Stimulated activated CD8-positive, alpha-beta memory T cell treated with anti-CD3 and anti-CD28 coated beads, Interleukin-4, amount 100 ng/mL, for 4 hours (primary cell): ENCODE measurements around the gene ABL1.

ENCODE experiments used
- DNase-seq, 2 donors: peaks; one replicate each; pipeline ENCODE4 v3.0.0-alpha.2; 2020; ENCODE audit warnings: low read depth in 2 of 2, low spot score in 1 of 2

ABL1 gene

GRCh38 chr9:130929571-130930038, 94.6 kb downstream of the ABL1 start:
- no peak for DNase-seq

- DNase-seq = no peak
Observed at GRCh38 chr9:130930132-130930803, 95.2 kb downstream of the ABL1 start.

DNA sequence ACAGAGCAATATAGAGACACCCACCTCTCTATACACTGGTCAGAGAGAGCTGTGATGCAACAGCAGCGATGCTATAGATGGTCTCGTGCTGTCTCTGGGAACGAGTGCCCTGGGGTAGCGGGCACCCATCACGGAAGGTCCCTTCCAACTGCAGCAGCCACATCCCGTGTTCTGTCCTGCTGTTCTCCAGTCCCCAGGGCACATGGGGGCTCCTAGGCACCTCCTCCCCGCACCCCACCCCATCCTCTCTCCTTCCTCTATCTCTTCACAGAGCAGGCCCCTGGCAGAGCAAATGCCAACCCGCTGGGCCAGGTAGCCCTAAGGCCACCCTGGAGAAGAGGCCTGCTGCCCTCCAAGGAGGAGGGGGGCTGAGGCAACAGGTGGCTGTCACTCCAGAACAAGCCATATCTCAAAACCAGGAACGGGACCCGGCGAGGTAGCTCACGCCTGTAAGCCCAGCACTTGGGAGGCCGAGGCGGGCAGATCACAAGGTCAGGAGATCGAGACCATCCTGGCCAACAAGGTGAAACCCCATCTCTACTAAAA, 95.8 kb downstream of the ABL1 start:
- no peak for DNase-seq

DNA sequence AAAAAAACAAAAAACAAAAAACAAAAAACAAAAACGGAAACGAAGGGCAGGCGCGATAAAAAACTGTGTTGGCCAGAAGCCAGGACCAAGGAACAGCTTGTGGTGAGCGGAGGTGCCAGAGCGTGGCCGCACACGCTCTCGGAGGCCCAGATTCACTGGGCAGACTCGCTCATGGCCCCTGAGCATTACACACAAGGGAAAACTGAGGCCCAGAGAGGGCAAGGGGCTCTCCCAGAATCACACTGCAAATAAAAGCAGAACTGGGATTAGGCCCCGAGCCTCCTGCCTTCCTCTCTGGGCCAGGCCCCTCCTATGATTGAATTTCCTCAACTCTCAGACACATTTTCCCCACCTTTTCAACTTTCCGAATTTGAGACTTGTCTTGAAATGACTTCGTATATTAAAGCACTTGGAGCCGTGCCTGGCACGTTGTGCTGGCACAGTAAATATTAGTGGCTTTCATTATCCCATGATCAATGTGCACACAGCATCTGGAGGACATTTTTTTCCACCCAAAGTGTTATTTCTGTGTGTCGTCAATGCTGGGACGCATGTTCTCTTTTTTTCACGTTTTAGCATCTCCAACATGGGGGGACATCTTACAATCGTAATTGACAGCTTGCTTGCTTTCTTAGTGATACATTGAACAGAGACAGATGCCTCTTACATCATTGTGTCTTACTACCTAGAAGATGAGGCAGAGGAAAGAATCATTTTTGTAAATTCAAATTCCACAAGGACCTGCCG, 96.6 kb downstream of the ABL1 start:
- no peak for DNase-seq

- DNase-seq = no peak
Observed at GRCh38 chr9:130932255-130933079, 97.4 kb downstream of the ABL1 start.

DNA sequence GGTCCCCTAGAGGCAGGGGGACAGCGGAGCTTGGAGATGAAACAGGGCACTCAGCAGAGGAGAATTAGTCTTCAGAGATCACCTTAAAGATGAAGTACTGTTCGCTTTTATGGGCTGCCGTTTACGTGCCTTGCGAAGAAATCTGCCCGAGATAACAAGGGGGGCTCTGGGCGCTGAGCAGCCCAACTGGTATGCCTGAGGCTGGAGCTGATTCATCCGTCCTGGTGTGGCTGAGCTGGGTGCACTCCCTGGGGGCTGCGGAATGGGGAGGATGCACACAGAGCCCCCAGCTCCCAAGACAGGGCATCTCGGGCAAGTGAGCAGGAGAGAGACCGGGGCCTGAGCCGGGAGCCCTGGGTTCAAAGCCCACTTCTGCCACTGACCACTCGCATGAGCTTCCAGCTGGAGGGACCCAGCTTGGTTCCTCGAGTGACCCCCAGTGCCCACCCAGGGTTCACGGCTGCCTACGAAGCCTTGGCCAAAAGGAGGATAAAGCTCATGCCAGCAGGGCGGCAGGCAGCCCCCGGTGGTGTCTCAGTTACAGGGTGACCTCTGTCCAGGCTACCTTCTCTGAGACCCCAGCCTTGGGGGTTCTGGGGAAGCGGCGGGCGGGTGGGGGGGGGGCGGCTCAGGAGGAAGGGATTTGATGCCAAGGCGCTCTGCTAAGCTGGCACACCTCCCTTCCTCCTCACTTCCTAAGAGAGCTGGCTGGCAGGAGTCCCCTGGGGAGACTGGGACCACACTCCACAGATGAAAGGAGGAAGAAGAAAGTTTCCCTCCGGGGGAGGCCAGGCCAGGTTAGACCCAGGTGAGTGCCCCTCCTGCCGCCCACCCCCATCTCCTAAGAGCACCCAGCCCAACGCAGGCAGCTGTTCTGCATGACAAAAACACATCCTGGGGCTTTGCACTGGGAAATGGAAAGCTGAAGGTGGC, 98.3 kb downstream of the ABL1 start:
- DNase-seq = no peak

DNA sequence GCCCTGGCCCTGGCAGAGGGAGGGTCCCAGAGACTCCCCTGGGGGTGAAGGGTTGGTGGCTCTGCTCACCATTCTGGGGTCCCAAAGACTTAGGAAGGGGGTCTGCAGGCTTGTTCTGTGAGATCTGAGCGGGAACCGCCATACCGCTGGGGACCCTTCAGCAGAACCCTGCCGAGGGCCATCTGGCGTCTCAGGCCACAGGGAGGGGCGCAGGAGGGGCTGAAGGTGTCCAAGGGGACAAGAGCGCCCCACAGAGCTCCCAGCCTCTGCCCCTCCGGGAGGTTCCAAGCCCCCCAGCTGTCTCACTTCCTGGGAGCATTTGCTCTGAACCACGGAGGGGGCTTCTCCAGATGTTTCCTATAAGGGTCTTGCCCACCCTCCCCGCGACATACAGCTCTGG, 99.2 kb downstream of the ABL1 start:
- no peak for DNase-seq

DNA sequence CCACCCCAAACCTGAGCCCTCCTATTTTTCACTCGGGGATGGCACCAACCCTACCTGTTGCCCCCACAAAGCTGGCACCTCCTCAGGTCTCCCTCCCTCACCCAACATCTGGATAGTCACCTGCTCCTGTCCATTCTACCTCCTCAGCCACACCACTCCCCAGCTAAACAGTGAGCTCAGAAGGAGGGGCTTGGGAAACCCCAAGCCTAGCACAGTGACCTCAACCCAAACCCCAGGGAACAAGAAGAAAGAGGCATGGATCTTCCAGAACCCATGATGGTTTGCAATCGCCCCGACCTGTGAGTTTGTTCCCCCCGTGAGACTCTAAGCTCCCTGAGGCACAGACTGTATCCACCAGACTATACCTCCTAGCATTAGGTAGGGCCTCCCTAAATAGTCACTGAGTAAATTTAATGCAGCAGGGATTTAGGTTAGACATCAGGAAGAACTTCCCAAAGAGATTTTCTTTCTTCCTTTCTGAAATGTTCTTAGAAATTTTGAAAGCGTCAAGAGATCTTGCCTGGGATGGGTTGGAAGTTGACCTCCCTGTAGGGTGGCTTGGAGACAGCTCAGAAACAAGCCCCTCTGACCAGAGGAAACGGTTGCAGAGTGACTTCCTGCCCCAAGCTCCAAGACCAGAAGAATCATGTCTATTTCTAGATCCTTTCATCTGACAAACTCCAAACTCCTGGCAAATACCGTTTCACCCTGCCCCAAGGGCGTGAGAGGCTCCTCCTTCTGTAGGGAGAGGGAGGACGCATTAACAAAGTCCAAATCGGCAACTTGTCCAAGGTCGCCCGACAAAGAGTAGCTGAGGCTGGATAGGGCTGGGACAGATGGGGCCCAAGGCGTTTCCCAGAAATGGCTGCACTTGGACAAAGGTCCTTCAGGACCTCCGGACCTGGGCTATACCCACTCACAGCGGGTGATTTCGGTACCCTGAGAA, 99.9 kb downstream of the ABL1 start:
- no peak for DNase-seq

- no peak for DNase-seq
Observed at GRCh38 chr9:130935648-130936271, 100.7 kb downstream of the ABL1 start.

DNA sequence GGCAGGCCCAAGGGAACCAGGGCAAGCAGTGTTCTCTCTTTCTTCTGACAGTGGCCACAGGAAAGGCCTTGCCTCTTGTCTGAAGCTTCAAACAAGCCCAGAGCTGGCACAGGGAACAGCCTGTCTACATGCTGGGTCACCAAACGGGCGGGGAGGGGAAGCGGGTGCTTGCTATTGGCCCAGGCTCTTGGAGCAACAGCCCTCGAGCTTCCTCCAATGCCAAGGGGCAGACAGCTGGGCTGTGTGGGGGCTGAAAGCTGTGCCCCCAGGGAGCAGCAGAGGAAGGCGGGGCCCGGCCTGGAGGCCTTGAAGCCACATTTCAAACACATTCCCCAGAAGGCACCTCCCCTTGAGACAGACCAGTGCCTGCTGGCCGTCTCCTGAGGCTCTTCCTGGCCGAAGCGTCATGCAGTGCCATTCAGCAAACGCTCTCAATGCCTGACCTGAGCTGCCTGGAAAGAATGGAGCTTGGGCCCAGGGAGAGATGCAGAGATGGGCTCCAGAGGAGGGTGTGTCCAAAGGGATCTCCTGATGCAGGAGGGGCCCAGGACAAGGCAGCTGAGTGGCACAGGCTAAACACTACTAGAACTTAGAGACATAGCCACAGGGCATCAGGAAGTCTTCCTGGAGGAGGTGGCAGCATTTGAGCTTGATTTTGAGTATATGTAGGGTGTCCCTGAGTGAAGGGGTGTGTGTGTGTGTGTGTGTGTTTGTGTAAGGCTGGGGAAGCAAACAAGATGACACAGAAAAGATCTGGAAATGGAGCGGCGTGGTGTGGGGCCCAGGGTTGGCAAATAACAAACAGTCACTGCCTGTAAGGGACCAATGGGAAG, 101.4 kb downstream of the ABL1 start:
- no peak for DNase-seq
